Measurements from ENCODE around the gene FAM131A. TPM values are rescaled to one million over a fixed set of nuclear protein-coding genes. Genes with fewer than 3 reads are reported as not detected.
A peak's percentile ranks its signal among the peaks of the same experiment; 100 is the strongest.

The FAM131A gene, protein sequence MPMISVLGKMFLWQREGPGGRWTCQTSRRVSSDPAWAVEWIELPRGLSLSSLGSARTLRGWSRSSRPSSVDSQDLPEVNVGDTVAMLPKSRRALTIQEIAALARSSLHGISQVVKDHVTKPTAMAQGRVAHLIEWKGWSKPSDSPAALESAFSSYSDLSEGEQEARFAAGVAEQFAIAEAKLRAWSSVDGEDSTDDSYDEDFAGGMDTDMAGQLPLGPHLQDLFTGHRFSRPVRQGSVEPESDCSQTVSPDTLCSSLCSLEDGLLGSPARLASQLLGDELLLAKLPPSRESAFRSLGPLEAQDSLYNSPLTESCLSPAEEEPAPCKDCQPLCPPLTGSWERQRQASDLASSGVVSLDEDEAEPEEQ
- 9.8 TPM for polyA plus RNA-seq (2013)

DNA sequence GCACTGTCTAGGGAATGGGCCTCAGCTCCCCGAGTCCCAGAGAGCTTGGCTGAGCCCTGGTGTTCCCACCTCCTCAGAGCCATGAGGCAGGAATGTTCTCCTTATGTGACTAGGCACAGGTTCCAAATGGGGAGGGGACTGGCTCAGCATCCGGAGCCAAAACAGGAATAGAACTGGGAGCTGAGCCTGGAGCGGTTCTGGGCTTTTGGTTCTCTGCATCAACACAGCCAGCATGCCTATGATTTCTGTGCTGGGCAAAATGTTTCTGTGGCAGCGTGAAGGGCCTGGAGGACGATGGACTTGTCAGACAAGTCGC, at the start of gene FAM131A:
TSS of gene FAM131A (plus strand) at position 202 of the 316 bp plus-strand sequence. CDS start at position 233, 31 bp downstream.
- POLR2A ChIA-PET, result interaction anchor here (0.6 kb wide), 1 partner anchor 242 kb away, joined by 3 read pairs; no protein-coding TSS in a partner anchor
- 93% methylated on average over 6 of the region's 6 CpGs for WGBS (ENCODE audit: insufficient coverage)

DNA sequence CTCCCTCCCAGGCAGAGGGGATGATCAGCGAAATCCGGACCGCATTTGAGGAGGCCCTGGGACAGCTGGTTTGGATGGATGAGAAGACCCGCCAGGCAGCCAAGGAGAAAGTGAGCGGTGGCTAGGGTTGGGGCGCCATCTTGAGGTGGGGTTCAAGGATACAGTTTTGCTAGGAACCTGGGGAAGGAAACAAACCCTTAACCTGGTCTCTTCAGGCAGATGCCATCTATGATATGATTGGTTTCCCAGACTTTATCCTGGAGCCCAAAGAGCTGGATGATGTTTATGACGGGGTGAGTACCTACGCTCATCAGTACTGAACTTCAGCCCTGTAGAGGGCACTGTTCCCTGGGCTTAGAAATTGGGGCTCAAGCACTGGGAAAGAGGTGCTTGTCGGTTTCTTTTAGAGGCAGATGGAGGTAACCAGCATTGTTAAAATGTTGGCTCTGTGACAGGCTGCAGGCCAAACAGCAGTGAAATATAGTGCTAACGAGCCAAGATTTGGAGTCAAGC, 47.9 kb upstream of the FAM131A start:
- DNase-seq, result peak; percentile 64 to 79 (median 76)
- WGBS (ENCODE audit: insufficient coverage), result 16% methylated on average over 7 of the region's 10 CpGs
- ChIA-PET POLR2A (no interaction called here), CTCF (interaction anchor here (0.8 to 2.3 kb wide), 9 partner anchors 21 to 394 kb away, joined by 3 to 8 read pairs (median 4); no protein-coding TSS in a partner anchor)
- no peaks in the 10 kb centered on the region for H3K36me3 ChIP-seq (ENCODE audit: control insufficient read depth in 4 of 4, insufficient read depth in 4 of 4, low read length in 3 of 4)
- H3K4me3 ChIP-seq (ENCODE audit: control insufficient read depth in 1 of 7, extremely low read depth in 1 of 7, insufficient read depth in 4 of 7, low read depth in 2 of 7, low read length in 6 of 7), result no peak overlapping the region
- no peaks in the 10 kb centered on the region for H3K9me3 ChIP-seq (ENCODE audit: control extremely low read depth in 1 of 5, control insufficient read depth in 4 of 5, insufficient read depth in 2 of 5, low read depth in 1 of 5, low read length in 4 of 5)
- H3K4me1 ChIP-seq (ENCODE audit: control extremely low read depth in 1 of 4, control insufficient read depth in 4 of 4, insufficient read depth in 4 of 4, low read length in 3 of 4), result peaks cover 0 to 4% (median 0%) of the 10 kb centered on the region in 4 experiments
- H3K27ac ChIP-seq (ENCODE audit: insufficient read depth in 1 of 2, low read depth in 1 of 2, low read length in 2 of 2, poor library complexity in 1 of 2, severe bottlenecking in 2 of 2), result no peak overlapping the region
- H3K27me3 ChIP-seq (replicated peaks in 2 of 5; ENCODE audit: control insufficient read depth in 4 of 5, insufficient read depth in 5 of 5, low read length in 4 of 5), result peaks cover 0 to 8% (median 4%) of the 10 kb centered on the region in 5 experiments

More for the DNA sequence above, at the start of gene FAM131A:
- H3K9me3 ChIP-seq (ENCODE audit: control extremely low read depth in 1 of 5, control insufficient read depth in 4 of 5, insufficient read depth in 2 of 5, low read depth in 1 of 5, low read length in 4 of 5), result no peaks in the 10 kb centered on the region
- CTCF ChIA-PET, result interaction anchor here (0.8 to 4.3 kb wide), 10 partner anchors 11 to 100 kb away, joined by 3 to 29 read pairs (median 4); no protein-coding TSS in a partner anchor
- H3K4me3 ChIP-seq (ENCODE audit: control insufficient read depth in 1 of 7, extremely low read depth in 1 of 7, insufficient read depth in 4 of 7, low read depth in 2 of 7, low read length in 6 of 7), result peak within 1 kb of the TSS; percentile 43 to 88 (median 73)
- no peak for DNase-seq
- H3K27ac ChIP-seq (ENCODE audit: insufficient read depth in 1 of 2, low read depth in 1 of 2, low read length in 2 of 2, poor library complexity in 1 of 2, severe bottlenecking in 2 of 2), result peak within 1 kb of the TSS in 1 of 2 experiments; percentile 84
- no peaks in the 10 kb centered on the region for H3K27me3 ChIP-seq (replicated peaks in 2 of 5; ENCODE audit: control insufficient read depth in 4 of 5, insufficient read depth in 5 of 5, low read length in 4 of 5)
- peaks cover 1 to 32% (median 22%) of the 10 kb centered on the region in 4 experiments for H3K4me1 ChIP-seq (ENCODE audit: control extremely low read depth in 1 of 4, control insufficient read depth in 4 of 4, insufficient read depth in 4 of 4, low read length in 3 of 4)
- peaks cover 0 to 39% (median 24%) of the 10 kb centered on the region in 4 experiments for H3K36me3 ChIP-seq (ENCODE audit: control insufficient read depth in 4 of 4, insufficient read depth in 4 of 4, low read length in 3 of 4)

DNA sequence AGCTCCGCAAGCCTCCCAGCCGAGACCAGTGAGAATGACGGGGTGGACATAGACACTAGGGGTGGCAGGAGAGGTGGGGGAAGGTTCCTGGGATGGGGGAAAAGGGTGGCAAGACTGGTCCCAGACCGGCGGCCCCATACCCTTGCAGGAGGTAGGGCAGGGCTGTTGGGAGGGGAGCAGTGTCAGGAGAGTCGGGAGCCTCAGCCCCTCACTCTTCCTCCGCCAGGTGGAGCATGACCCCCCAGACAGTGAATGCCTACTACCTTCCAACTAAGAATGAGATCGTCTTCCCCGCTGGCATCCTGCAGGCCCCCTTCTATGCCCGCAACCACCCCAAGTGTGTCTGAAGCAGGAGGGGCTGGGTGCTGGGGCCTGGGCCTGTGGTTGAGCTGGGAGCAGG, 47.1 kb upstream of the FAM131A start:
- H3K36me3 ChIP-seq (ENCODE audit: control insufficient read depth in 4 of 4, insufficient read depth in 4 of 4, low read length in 3 of 4), result no peaks in the 10 kb centered on the region
- no peak overlapping the region for H3K4me3 ChIP-seq (ENCODE audit: control insufficient read depth in 1 of 7, extremely low read depth in 1 of 7, insufficient read depth in 4 of 7, low read depth in 2 of 7, low read length in 6 of 7)
- ChIA-PET CTCF (interaction anchor here (0.8 to 2.3 kb wide), 5 partner anchors 13 to 393 kb away, joined by 3 to 8 read pairs (median 5); no protein-coding TSS in a partner anchor), POLR2A (no interaction called here)
- no peak overlapping the region for H3K27ac ChIP-seq (ENCODE audit: insufficient read depth in 1 of 2, low read depth in 1 of 2, low read length in 2 of 2, poor library complexity in 1 of 2, severe bottlenecking in 2 of 2)
- H3K4me1 ChIP-seq (ENCODE audit: control extremely low read depth in 1 of 4, control insufficient read depth in 4 of 4, insufficient read depth in 4 of 4, low read length in 3 of 4), result peaks cover 0 to 4% (median 0%) of the 10 kb centered on the region in 4 experiments
- H3K27me3 ChIP-seq (replicated peaks in 2 of 5; ENCODE audit: control insufficient read depth in 4 of 5, insufficient read depth in 5 of 5, low read length in 4 of 5), result peaks cover 0 to 8% (median 4%) of the 10 kb centered on the region in 5 experiments
- H3K9me3 ChIP-seq (ENCODE audit: control extremely low read depth in 1 of 5, control insufficient read depth in 4 of 5, insufficient read depth in 2 of 5, low read depth in 1 of 5, low read length in 4 of 5), result no peaks in the 10 kb centered on the region
- 100% methylated on average over 7 of the region's 10 CpGs for WGBS (ENCODE audit: insufficient coverage)
- no peak for DNase-seq

DNA sequence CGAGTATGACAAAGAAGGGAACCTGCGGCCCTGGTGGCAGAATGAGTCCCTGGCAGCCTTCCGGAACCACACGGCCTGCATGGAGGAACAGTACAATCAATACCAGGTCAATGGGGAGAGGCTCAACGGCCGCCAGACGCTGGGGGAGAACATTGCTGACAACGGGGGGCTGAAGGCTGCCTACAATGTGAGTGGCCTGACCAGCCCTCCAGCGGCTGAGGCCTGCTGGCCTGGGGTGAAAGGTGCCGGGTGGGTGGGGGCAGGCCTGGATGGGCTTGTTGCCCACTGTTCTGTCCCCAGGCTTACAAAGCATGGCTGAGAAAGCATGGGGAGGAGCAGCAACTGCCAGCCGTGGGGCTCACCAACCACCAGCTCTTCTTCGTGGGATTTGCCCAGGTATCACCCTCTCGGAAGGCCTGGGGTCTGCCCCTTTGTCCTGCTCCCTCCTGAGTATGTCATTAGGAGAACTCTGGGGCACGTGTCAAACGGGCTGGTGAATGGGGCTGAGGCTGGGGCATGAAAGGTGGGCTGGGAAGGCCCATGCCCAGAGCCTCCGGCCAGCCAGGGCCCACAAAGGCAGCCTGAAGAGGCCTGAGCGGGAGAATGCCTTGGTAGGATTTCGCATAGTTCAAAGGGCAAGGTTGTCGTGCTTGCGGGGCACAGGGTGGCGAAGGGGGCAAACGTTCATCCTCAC, 46.2 kb upstream of the FAM131A start:
- no peak for DNase-seq
- Histone ChIP-seq H3K9me3 (ENCODE audit: control extremely low read depth in 1 of 5, control insufficient read depth in 4 of 5, insufficient read depth in 2 of 5, low read depth in 1 of 5, low read length in 4 of 5) (no peaks in the 10 kb centered on the region), H3K27ac (ENCODE audit: insufficient read depth in 1 of 2, low read depth in 1 of 2, low read length in 2 of 2, poor library complexity in 1 of 2, severe bottlenecking in 2 of 2) (no peak overlapping the region), H3K36me3 (ENCODE audit: control insufficient read depth in 4 of 4, insufficient read depth in 4 of 4, low read length in 3 of 4) (no peaks in the 10 kb centered on the region), H3K4me1 (ENCODE audit: control extremely low read depth in 1 of 4, control insufficient read depth in 4 of 4, insufficient read depth in 4 of 4, low read length in 3 of 4) (peaks cover 0 to 4% (median 0%) of the 10 kb centered on the region in 4 experiments), H3K4me3 (ENCODE audit: control insufficient read depth in 1 of 7, extremely low read depth in 1 of 7, insufficient read depth in 4 of 7, low read depth in 2 of 7, low read length in 6 of 7) (no peak overlapping the region), H3K27me3 (replicated peaks in 2 of 5; ENCODE audit: control insufficient read depth in 4 of 5, insufficient read depth in 5 of 5, low read length in 4 of 5) (peaks cover 0 to 8% (median 5%) of the 10 kb centered on the region in 5 experiments)
- 94% methylated on average over 22 of the region's 22 CpGs for WGBS (ENCODE audit: insufficient coverage)
- ChIA-PET POLR2A (no interaction called here), CTCF (interaction anchor here (1.0 to 2.3 kb wide), 7 partner anchors 12 to 395 kb away, joined by 3 to 7 read pairs (median 5); no protein-coding TSS in a partner anchor)

DNA sequence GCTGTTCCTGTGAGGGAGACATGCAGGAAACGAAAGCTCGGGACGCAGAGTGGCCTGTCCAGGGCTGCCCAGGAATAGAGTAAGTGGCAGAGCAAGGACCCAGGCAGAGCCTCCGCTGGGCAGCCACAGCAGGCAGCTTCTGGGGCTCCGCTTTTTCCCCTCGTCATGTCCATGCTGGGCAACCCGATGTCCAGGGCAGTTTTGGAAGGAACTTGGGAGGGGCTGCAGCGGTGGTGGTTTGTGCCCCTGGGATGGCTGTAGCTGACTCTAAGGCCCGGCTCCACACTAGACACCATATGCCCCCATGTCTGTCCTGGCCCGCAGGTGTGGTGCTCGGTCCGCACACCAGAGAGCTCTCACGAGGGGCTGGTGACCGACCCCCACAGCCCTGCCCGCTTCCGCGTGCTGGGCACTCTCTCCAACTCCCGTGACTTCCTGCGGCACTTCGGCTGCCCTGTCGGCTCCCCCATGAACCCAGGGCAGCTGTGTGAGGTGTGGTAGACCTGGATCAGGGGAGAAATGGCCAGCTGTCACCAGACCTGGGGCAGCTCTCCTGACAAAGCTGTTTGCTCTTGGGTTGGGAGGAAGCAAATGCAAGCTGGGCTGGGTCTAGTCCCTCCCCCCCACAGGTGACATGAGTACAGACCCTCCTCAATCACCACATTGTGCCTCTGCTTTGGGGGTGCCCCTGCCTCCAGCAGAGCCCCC, 45.5 kb upstream of the FAM131A start:
- no peaks in the 10 kb centered on the region for H3K36me3 ChIP-seq (ENCODE audit: control insufficient read depth in 4 of 4, insufficient read depth in 4 of 4, low read length in 3 of 4)
- no peak overlapping the region for H3K27ac ChIP-seq (ENCODE audit: insufficient read depth in 1 of 2, low read depth in 1 of 2, low read length in 2 of 2, poor library complexity in 1 of 2, severe bottlenecking in 2 of 2)
- peaks cover 0 to 4% (median 0%) of the 10 kb centered on the region in 4 experiments for H3K4me1 ChIP-seq (ENCODE audit: control extremely low read depth in 1 of 4, control insufficient read depth in 4 of 4, insufficient read depth in 4 of 4, low read length in 3 of 4)
- ChIA-PET POLR2A (no interaction called here), CTCF (interaction anchor here (0.7 to 2.3 kb wide), 7 partner anchors 21 to 396 kb away, joined by 3 to 7 read pairs (median 5); partner anchors contain the start of gene EEF1AKMT4)
- no peak overlapping the region for H3K4me3 ChIP-seq (ENCODE audit: control insufficient read depth in 1 of 7, extremely low read depth in 1 of 7, insufficient read depth in 4 of 7, low read depth in 2 of 7, low read length in 6 of 7)
- H3K27me3 ChIP-seq (replicated peaks in 2 of 5; ENCODE audit: control insufficient read depth in 4 of 5, insufficient read depth in 5 of 5, low read length in 4 of 5), result peaks cover 0 to 8% (median 2%) of the 10 kb centered on the region in 5 experiments
- DNase-seq, result no peak
- H3K9me3 ChIP-seq (ENCODE audit: control extremely low read depth in 1 of 5, control insufficient read depth in 4 of 5, insufficient read depth in 2 of 5, low read depth in 1 of 5, low read length in 4 of 5), result no peaks in the 10 kb centered on the region
- WGBS (ENCODE audit: insufficient coverage), result 89% methylated on average over 19 of the region's 21 CpGs

DNA sequence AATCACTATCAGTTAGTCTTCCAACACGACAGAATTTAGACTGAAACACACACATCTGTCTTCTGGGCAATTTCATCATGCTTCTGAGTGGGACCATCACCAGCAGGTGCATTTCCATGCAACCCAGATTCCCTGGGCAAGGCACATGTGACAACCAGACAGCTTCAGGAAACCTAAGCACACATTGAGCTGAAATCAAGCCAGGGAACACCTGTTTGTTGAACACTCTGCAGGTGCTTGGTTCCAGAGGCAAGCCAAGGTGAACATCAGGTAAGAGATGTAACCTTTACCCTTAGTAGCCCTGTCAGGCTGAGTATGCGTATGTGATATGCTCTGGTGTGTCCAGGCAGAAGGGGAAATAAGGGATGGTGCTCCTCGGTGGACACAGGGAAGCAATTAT, 41.6 kb upstream of the FAM131A start:
- no peak for DNase-seq
- no peaks in the 10 kb centered on the region for H3K9me3 ChIP-seq (ENCODE audit: control extremely low read depth in 1 of 5, control insufficient read depth in 4 of 5, insufficient read depth in 2 of 5, low read depth in 1 of 5, low read length in 4 of 5)
- 85% methylated on average over 3 of the region's 3 CpGs for WGBS (ENCODE audit: insufficient coverage)
- ChIA-PET POLR2A (interaction anchor here (0.6 kb wide), 1 partner anchor 438 kb away, joined by 3 read pairs; no protein-coding TSS in a partner anchor), CTCF (interaction anchor here (0.6 to 1.6 kb wide), 4 partner anchors 9 to 988 kb away, joined by 3 to 6 read pairs (median 4); no protein-coding TSS in a partner anchor)
- peaks cover 6 to 14% (median 13%) of the 10 kb centered on the region in 4 experiments for H3K4me1 ChIP-seq (ENCODE audit: control extremely low read depth in 1 of 4, control insufficient read depth in 4 of 4, insufficient read depth in 4 of 4, low read length in 3 of 4)
- H3K27me3 ChIP-seq (replicated peaks in 2 of 5; ENCODE audit: control insufficient read depth in 4 of 5, insufficient read depth in 5 of 5, low read length in 4 of 5), result peaks cover 0 to 7% (median 0%) of the 10 kb centered on the region in 5 experiments
- H3K36me3 ChIP-seq (ENCODE audit: control insufficient read depth in 4 of 4, insufficient read depth in 4 of 4, low read length in 3 of 4), result peaks cover 0 to 6% (median 3%) of the 10 kb centered on the region in 4 experiments
- H3K4me3 ChIP-seq (ENCODE audit: control insufficient read depth in 1 of 7, extremely low read depth in 1 of 7, insufficient read depth in 4 of 7, low read depth in 2 of 7, low read length in 6 of 7), result no peak overlapping the region
- H3K27ac ChIP-seq (ENCODE audit: insufficient read depth in 1 of 2, low read depth in 1 of 2, low read length in 2 of 2, poor library complexity in 1 of 2, severe bottlenecking in 2 of 2), result no peak overlapping the region

Measured in common myeloid progenitor, CD34-positive (primary cell).